GM19099 (cell line): Measurements from ENCODE around the gene ZNRF2.

Experiments
- POLR2A ChIP-seq: IDR thresholded peaks from 3 replicates; pipeline ENCODE4 v1.6.1; 2011; ENCODE audit warnings: low read depth; ENCODE audit not compliant: insufficient read length; ENCODE audit errors: extremely low read depth

Gene ZNRF2

GRCh38 chr7:30278376-30278775, 6.0 kb upstream of the ZNRF2 start:
- no peak for TF ChIP-seq POLR2A

DNA sequence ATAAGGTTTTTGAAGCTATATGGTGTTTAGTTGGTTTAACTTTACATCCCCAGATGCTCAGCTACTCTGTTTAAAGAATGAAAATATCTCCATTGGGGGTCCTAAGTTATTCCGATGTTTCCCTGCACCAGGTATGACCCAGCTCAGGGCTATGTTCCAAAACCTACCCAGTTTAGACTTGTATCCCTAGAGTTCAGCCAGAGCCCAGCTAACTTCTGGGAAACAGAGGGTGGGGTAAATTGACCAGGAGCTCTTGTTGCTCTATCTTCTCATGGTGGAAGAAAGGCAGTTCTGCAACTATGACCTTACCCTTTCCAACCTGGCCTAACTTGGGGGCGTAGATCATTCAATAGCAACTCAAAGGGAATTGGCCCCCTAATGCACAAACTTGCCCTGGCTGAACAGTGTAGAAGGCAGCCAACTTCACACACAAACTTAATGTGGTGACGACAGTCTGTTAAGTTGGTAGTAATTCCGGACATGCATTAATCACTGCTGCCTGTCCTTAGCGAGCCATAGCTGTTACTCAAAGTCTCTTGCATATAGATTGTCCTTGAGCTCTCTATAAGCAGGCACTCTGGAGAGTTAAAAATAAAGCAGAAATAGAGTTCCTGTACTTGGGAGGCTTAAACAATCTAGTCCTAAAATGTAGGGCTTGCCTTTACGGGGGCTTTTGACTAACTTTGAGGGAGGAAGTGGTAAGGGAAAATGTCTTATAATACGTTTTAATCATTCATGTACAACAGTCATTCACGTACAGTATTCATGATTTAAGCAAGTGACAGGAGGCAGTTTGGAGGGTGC, 5.3 kb upstream of the ZNRF2 start:
- no peak for TF ChIP-seq POLR2A

GRCh38 chr7:30279653-30279904, 4.8 kb upstream of the ZNRF2 start:
- no peak for TF ChIP-seq POLR2A

DNA sequence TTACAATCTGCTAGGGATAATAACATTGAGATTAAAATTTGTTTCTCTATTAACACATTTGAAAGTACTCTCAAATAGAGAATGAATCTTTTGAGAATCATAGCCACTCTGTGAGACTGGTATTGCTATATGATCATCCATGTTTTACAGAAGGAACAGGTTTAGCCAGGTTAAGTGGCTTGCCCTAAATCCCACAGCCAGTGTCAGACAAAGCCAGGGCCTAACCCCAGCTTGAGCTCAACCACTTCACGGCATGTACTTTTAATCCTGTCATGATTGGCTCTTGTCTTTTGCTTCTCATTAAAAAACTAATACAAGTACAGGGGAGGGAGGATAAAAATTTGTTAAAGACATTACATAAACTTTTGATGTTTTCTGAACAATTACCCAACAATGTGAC, 3.8 kb upstream of the ZNRF2 start:
- no peak for TF ChIP-seq POLR2A

DNA sequence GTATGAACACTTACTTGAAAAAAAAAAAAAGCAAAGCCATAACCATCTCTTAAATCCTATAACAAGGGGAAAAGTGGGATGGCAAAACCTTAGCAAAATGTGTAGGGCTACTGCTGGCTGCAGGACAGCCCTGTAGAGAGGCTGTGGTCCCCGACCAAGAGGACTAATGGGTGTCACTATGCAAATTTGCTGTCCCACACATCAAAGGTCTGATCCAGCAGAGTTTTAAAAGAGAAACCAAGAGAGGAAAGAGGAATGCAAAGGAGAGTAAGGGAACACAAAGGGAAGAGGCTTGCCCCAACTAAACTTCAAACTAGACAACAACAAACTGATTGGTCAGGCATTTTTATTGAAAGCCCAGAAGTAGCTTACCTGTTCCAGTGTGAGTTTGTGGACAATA, 3.1 kb upstream of the ZNRF2 start:
- no peak for TF ChIP-seq POLR2A

DNA sequence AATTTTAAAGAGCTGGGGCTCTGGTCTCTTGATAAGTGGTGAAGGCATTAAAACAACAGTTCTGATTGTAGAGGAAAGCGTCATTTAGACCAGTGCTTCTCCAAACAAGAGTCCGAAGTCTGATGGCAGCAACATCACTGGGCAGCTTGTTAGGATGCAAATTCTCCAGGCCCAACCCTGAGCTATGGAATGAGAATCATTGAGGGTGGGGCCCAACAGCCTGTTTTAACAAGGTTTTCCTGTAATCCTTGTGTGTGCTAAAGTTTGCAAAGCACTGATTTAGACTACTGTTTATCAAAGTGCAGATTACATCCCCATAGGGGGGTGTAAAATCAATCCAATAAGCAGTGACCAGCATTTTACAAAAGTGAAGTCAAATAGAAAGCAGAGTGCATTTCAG, 2.6 kb upstream of the ZNRF2 start:
- no peak for TF ChIP-seq POLR2A

DNA sequence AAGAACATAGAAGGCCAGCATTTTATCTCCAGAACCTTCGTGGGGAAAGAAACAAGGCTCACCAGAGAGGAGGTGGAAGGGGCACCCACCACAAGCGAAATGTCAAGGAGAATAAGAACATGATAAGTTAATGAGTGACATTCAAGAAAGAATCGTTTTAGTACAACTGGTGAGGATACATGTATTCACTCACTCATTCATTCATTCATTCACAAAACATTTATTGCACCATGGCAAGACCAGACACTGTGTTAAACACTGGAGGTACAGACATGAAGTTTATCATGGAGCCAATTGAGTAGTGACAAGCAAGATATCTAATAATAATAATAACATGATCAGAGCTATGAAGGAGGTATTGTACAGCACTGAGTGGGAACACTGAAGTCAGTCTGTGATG, 1.7 kb upstream of the ZNRF2 start:
- no peak for TF ChIP-seq POLR2A

GRCh38 chr7:30285067-30285535, 704 bp downstream of the ZNRF2 start:
- TF ChIP-seq POLR2A, result no peak

GRCh38 chr7:30285536-30286284, 1.3 kb downstream of the ZNRF2 start:
- TF ChIP-seq POLR2A, result no peak

DNA sequence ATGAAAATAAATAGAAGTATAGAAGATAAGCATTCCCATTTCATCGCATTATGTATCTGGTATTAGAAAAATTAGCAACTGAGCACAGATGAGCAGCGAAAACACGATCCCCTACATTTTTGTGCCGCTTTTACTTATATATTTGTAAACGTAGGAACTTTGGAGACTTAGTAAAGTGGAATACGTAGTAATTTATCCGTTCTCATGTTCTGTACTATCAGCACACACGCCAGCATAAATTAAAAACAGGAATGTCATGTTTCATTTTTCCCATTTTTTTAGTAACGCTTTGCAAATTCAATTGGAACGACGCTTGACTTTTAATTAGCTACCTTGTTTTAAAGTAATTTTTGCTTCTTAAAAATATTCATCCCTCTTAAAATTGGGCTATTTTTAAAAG, 2.4 kb downstream of the ZNRF2 start:
- TF ChIP-seq POLR2A, result no peak

- no peak for TF ChIP-seq POLR2A
Observed at GRCh38 chr7:30301751-30302150, 17.4 kb downstream of the ZNRF2 start.

DNA sequence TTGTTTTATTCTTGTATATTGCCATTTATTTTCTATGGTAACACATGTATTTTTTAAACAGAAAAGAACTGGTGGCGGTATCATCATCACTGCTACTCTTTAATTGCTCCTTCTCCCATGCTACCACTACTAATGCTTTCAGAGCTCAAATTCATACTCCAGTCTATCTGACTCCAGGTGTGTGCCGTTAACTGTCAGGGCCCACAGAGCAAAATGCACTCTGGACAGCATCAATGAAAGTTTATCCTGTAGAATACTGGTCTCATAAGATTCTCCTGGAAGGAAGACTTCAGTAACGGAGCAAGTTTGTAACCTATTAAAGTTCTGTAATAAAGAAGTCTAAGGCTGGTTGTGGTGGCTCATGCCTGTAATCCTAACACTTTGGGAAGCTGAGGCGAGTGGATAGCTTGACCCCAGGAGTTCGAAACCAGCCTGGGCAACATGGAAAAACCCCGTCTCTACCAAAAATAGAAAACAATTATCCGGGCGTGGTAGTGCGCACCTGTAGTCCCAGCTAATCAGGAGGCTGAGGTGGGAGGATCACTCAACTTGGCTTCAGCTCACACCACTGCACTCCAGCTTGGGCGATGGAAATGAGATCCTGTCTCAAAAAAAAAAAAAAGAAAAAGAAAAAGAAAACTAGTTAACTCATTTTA, 18.4 kb downstream of the ZNRF2 start:
- no peak for TF ChIP-seq POLR2A

- no peak for TF ChIP-seq POLR2A
Observed at GRCh38 chr7:30303312-30304039, 19.1 kb downstream of the ZNRF2 start.

DNA sequence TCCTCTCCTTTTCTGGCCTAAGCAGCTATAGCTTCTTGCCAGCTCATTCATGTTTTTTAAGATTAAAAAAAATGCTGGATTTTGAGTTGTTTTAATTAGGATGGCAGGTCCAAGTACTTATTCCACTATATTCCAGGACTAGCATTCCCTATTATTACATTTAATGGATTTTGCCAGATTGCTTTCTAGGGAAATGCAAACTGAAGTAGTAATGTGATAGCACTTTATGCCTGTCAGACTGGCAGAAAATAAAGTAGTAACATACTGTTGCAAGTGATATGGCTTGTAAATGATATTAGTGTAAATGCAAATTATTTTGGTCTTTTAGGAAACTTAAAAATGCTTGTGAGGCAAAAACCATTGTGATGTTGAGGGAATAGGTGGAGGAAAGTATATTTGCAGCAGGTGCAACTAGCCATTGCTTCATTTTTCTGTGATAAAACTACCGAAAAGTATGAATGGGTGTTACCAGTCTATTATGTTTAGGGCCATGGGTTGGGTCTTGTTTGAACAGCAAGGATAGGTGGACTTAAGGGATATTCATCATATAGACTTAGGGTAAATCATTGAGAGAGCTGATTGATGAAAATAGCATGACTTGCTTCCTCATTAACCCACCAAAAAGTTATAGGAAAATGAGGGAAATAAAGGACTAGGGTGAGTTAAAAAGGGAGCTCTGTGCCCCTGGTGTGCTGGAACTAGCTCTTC, 19.9 kb downstream of the ZNRF2 start:
- TF ChIP-seq POLR2A, result no peak

DNA sequence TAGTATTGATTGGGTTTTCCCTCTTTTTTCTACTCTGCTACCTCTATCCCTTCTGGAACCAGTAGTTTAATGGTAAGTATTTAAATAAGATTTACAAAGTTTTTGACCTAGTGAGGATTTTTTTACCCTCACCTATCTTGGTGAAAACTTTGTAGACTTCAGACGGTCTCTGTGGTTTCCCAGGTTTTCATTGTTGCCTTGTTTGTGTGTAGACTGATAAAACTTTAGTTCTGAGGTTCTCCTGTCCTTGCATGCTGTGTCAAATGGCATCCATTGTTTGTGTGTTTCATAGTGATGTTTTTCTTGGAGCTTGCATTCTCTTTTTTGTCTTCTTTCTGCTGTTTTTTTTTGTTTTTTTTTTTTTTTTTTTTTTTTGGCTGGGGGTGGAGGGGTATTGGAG, 22.6 kb downstream of the ZNRF2 start:
- no peak for TF ChIP-seq POLR2A

DNA sequence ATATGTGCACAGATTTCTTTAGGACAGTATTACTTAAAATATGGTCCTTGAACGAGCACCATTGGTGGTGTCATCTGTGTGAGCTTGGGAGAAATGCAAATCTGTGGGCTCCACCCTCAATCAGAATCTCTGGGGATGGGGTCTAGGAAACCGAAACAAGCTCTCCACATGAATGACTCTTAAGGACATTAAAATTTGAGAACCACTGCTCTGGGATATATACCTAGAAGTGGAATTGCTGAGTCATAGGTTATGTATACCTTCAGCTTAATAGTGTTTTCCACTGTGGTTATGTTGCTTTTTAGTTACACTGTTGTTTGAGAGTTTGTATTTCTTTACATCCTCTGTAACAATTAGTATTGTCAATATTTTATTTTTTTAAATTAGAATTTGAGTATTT, 24.0 kb downstream of the ZNRF2 start:
- no peak for TF ChIP-seq POLR2A

- no peak for TF ChIP-seq POLR2A
Observed at GRCh38 chr7:30309302-30309701, 24.9 kb downstream of the ZNRF2 start.
